HCT116 (cell line): Measurements from ENCODE around the gene ZNF396.

Source experiments
- ATF3 ChIP-seq: IDR thresholded peaks from 2 replicates; pipeline ENCODE4 v1.6.1; 2012
- CEBPB ChIP-seq: IDR thresholded peaks from 2 replicates; pipeline ENCODE4 v1.6.1; 2012; ENCODE audit warnings: low read depth
- CTCF ChIP-seq, 3 experiments: fragments of 200-600 bp in 1 of 3; sonication (generic) in 1 of 3; IDR thresholded peaks in 2 of 3; conservative IDR thresholded peaks in 1 of 3; 2 replicates each; pipeline ENCODE4 v1.5.1; 2012 to 2017; ENCODE audit warnings: low read depth in 2 of 3, low read length in 2 of 3, antibody characterized with exemption in 1 of 3, borderline replicate concordance in 1 of 3, control low read depth in 1 of 3, mild to moderate bottlenecking in 1 of 3, mixed read lengths in 1 of 3, mixed run types in 1 of 3, moderate library complexity in 1 of 3; ENCODE audit not compliant: insufficient read depth in 1 of 3
- EGR1 ChIP-seq: IDR thresholded peaks from 2 replicates; pipeline ENCODE4 v1.6.1; 2012; ENCODE audit warnings: low read depth
- EZH2 ChIP-seq: fragments of 200-600 bp; sonication (generic); IDR thresholded peaks from 2 replicates; pipeline ENCODE4 v1.6.1; 2017; ENCODE audit warnings: antibody characterized with exemption, mixed run types
- EZH2phosphoT487 ChIP-seq: fragments of 200-600 bp; IDR thresholded peaks from 2 replicates; pipeline ENCODE4 v1.6.1; 2018; ENCODE audit warnings: antibody characterized with exemption, borderline replicate concordance
- FOSL1 ChIP-seq: IDR thresholded peaks from 2 replicates; pipeline ENCODE4 v1.6.1; 2012; ENCODE audit warnings: low read depth
- JUND ChIP-seq: IDR thresholded peaks from 2 replicates; pipeline ENCODE4 v1.6.1; 2012
- POLR2A ChIP-seq: IDR thresholded peaks from 2 replicates; pipeline ENCODE4 v1.7.0; 2011; ENCODE audit warnings: borderline replicate concordance; ENCODE audit not compliant: insufficient read depth, insufficient read length; ENCODE audit errors: extremely low read depth
- POLR2AphosphoS5 ChIP-seq: IDR thresholded peaks from 2 replicates; pipeline ENCODE4 v1.6.1; 2011; ENCODE audit warnings: mild to moderate bottlenecking, low read depth, low read length, moderate library complexity
- REST ChIP-seq: IDR thresholded peaks from 2 replicates; pipeline ENCODE4 v1.6.1; 2012; ENCODE audit warnings: low read depth
- SRF ChIP-seq: IDR thresholded peaks from 2 replicates; pipeline ENCODE4 v1.6.1; 2012; ENCODE audit warnings: low read depth
- ZFX ChIP-seq: fragments of 450-650 bp; IDR thresholded peaks from 2 replicates; pipeline ENCODE4 v1.6.1; 2017
- ZNF274 ChIP-seq: fragments of 200-500 bp; sonication (Bioruptor generic); IDR thresholded peaks from 2 replicates; pipeline ENCODE4 v1.6.1; 2014; ENCODE audit warnings: mild to moderate bottlenecking, low read depth, low read length, inconsistent platforms

- TF ChIP-seq ZFX (no peak), JUND (no peak), CTCF (IDR thresholded peaks at IDR 0.05 in 2 of 3, conservative IDR thresholded peaks at IDR 0.05 in 1 of 3; ENCODE audit: borderline replicate concordance in 1 of 3, insufficient read depth in 1 of 3, low read depth in 2 of 3, low read length in 2 of 3) (no peak), POLR2A (no peak), CEBPB (no peak), POLR2AphosphoS5 (no peak), EZH2phosphoT487 (no peak), ZNF274 (no peak), EZH2 (no peak), EGR1 (no peak), SRF (no peak), ATF3 (no peak), REST (no peak), FOSL1 (no peak)
Observed at GRCh38 chr18:35376393-35376741, 770 bp downstream of the ZNF396 start.
